ENCODE data around the gene EMX1.

DNA sequence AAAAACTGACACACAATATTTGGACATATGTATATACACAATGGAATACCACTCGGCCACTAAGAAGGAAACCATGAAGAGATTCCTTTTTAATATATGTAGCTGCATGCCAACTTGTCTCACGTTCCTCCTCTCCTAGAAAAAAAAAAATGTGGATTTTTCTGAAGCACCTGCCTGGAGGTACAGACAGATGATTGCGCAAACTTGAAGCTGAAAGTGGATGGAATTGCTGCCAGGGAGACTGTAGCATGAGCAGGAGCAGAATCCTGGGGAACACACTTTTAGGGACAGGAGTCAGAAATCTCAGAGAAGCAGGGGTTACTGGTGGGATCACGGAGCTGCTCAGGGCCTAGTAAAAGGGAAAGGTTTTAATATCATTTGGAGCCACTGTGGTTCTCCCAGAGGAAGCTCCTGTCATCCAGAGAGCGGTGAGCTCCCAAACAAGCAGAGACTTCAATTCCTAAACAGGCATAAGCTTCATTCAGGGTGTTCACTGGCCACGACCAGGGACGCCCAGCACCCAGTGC, 30.8 kb upstream of the EMX1 start:
- TF ChIP-seq POLR2AphosphoS5 (IDR thresholded peaks at IDR 0.05) (no peak), EP300 (IDR thresholded peaks at IDR 0.05) (no peak)
- TF ChIP-seq, protein P1, sequence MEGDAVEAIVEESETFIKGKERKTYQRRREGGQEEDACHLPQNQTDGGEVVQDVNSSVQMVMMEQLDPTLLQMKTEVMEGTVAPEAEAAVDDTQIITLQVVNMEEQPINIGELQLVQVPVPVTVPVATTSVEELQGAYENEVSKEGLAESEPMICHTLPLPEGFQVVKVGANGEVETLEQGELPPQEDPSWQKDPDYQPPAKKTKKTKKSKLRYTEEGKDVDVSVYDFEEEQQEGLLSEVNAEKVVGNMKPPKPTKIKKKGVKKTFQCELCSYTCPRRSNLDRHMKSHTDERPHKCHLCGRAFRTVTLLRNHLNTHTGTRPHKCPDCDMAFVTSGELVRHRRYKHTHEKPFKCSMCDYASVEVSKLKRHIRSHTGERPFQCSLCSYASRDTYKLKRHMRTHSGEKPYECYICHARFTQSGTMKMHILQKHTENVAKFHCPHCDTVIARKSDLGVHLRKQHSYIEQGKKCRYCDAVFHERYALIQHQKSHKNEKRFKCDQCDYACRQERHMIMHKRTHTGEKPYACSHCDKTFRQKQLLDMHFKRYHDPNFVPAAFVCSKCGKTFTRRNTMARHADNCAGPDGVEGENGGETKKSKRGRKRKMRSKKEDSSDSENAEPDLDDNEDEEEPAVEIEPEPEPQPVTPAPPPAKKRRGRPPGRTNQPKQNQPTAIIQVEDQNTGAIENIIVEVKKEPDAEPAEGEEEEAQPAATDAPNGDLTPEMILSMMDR (IDR thresholded peaks at IDR 0.05), result no peak
